DMS 273 treated with DMSO at 0.1 percent for 48 hours (cell line): ENCODE results near the gene PZP.

Source experiments
- DNase-seq: peaks from one replicate; lab custom pipeline; 2025; lab: John Stamatoyannopoulos, UW

The PZP gene

DNA sequence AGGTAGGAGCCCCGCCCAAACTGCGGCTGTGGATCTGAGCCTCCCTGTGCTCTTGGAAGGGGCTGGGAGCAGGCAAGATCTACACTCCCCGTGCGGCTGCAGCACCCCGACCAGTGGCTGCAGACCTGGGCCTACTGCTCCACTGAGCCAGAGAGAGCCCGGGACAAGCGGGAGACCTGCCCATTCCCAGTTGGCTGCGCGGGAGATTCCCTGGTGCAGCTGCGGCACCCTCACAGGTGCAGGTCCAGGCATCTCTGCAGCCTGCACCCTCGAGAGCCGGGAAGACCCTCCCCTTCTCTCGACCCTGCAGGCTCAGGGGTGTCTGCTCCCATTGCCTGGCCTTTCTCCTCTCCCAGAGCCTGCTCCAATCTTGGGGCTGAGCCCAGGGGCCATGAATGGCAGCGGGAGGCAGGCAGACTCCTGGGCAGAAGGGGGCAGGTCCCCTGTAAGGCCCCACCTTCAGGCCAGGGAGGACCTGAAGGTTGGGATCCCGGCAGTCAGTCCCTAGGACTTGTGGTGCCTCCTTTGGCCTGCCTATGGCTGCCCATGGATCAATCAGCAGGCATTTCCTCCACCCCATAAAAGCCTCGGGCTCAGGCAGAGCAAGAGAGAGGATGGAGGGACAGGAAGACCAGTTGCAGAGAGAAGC, 83.7 kb downstream of the PZP start:
- DNase-seq: no peak

DNA sequence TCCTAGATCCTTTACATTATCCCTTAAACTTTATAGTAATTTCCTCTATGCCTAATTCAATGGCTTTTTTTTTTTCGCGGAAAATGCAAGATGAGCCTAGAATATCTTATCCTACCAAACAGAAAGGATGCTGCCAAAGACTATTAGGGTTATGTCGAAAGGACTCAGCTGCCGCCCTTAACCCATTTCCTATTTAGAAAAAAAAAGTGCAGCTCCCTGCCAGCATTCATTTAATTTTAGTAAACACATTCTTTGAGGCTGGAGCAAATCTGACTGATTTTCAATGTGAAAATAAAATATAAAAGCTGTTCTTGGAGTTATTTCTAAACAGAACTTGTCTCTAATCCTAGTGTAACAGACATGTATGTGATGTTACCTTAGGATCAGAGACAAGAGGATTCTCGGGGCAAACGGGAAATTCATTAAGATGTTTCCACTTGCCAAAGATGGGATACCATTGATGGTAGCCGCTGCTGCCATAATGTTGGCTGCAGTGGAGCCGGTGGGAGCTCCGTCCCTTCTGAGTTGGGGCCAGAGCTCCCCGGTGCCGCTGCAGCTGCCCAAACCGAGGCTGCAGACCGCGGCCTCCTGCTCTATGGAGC, 84.3 kb downstream of the PZP start:
- no peak for DNase-seq

DNA sequence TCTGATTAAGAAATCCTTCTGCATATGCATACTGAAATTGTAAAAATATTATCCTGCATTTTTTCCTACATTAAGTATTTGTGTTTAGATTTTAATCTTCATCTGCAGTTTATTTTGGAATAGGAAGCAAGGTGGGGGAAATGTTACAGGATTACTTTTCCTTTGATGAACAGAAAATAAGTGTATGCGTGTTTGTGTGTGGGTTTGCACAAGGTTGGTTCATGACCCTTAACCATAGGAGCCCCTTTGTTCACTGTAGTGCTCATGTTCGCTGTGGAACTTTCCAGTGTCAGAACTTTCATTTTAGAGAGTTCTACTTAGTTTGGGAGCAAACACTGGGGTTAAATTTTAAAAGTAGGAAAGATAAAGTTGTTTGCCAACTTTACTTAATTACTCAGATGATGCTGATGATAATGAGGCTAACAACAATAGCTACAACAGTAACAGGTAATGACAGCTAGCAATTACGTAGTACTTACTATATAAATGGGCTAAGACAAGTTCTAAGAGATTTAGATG, 86.0 kb downstream of the PZP start:
- DNase-seq: no peak

DNA sequence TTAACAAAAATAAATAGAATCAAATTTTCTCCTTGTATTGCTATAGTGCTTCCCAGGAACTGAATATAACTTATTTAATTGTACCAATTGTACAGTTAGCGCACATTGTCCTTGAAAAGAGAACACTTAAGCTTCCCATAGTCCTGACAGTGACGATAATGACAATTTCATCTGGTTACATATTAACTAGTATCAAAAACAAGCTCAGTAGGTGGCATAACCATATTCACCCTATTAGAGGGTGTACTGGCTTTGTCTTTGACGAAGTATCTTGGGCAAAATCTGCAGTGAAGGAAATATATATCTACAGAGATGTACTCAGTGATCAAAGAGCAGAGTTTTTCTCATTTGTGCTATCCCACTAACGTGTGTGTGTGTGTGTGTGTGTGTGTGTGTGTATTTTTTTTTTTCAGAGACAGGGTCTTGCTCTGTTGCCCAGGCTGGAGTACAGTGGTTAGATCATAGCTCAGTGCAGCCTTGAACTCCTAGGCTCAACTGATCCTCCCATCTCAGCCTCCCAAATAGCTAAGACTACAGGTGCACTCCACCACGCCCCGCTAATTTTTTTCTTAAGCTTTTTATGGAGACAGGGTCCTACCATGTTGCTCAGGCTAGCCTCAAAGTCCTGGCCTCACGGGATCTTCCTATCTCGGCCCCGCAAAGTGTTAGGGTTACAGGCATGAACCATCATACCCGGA, 87.6 kb downstream of the PZP start:
- no peak for DNase-seq

DNA sequence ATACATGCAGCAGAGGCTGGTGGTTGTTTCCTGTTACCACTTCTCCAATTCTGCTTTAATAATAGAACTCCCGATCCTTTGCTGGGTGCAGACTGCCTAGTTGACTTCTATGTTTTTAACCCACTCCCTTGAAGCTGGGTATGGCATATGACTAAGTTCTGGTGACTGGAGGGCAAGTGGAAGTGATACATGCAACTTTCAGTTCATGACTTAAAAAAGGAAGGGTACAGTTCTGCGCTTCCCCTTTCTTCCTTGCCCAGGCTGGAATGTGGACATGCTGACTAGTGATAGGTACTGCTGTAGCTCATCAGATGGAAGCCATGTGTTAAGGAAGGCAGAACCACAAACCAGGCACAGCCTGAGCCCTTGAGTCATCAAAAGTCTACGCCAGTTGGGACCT, 90.0 kb downstream of the PZP start:
- DNase-seq: no peak

DNA sequence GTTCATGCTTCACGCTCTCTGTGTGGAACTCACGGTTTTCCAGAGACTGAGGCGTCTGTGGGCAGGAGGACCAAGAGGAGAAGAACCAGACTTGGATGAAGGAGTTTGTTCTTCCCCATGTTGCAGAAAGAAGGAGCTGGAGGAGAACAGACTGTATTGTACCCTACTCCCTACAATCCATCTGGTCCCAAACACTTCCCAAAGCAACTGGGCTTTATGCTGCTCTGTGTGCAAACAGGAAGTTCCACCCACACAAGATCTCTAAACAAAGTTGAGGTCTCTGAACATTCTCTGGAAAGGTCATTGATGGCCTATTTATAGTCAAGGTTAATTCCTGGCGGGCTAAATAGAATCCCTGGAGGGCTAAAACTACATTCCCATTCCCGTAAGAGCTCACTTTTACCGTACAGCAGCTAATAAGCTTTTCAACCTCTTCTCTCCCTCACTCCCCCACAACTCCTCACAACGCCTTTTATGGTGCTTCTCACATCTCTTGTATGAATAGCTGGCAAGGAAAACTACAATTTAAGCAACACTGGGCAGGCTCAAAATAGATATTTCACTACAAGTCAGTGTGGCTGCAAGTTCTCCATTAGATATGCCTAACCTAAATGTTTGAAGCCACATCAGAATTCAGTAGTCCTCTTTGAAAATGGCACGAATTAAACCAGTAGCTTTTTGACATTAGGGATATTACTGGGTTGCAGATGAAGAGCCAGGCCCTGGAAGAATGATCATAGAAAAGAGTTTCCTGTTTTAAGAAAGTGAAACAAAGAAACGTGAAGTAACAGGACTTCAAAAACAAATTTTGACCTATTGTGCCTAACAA, 92.2 kb downstream of the PZP start, which contains the start of gene A2M:
Gene A2M (minus strand): TSS at position 189 of the 829 bp plus-strand sequence. CDS start 70 bp downstream, at position 119.
- no peak for DNase-seq

GRCh38 chr12:9114946-9115345, 93.2 kb downstream of the PZP start:
- no peak for DNase-seq

DNA sequence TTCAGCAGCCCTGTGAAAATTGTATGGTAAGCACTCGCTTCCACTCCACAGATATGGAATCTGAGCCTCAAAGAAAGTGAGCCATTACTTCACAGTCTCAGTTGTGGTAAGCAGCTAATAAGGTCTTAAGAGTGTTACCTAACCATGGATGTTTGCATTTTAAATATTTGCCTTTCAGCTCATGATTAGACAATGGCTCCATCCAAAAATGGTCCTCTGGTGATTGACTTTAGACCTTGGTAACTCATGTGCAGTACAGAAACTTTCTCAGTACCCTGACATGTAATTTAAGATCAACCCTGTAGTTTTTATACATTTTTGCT, 94.2 kb downstream of the PZP start:
- no peak for DNase-seq

DNA sequence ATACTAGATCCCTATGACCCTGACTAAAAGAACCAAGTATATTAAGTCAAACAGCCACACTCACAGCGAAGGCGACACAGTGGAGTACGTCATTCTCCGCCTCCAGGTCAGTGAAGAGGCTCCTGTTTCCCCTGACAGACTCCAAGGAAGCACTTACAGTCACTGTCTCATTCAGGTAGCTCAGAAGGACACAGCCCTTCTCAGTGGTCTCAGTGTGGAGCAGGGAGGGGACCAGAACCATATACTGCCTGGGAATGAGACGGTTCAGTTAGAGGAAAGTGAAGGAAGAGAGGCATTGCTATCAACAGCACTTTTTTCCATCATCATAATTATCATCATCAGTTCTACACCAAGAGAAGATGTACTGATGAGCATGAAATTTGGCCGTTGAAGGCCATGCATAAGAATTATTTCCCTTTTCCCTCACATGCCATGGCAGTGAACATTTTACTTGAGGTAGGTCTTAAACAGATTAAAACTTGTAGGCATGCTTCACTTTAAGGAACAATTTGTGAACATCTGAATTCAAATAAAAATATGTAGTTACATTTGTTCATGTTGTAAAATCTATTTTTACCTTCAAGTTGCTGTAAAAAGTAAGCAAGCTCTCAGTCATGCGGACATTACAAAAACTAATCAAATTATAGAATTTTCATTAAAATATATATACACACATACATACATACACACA, 94.8 kb downstream of the PZP start:
- DNase-seq: no peak

DNA sequence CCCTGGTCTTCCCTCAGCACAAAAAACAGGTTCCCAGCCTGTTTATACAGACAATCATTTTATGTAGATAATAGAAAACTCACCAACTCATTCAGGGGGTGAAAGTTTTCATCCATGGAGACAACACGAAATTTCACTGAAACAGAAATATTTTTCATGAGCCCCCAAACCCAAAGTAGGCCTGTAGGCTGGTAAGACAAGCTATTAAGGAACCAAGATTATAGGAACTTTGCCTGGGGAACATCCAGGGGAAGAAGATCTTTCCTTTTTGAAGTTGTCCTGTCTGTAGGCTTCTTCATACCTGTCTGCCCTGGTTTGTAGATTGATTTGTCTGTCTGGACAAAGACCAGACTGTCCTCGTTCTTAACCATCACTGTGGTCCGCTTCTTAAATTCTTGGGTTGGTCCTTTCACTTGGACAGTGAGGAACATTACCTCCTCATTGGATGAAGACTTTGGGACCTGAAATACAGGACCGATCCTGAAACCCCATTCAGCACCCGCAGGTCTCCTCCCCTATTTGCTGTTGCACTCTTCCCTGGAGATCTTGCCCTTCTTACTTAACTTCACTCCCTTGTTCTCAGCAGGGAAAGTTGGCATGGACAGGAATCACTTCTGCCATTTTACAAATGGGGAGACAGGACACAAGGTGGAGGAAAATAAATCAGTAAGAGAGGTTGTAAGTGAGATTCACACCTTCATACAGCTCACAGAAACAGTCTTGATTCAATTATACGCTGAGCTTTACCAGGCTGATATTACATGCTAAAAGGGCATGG, 95.9 kb downstream of the PZP start:
- DNase-seq: no peak

GRCh38 chr12:9111525-9111924, 96.7 kb downstream of the PZP start:
- no peak for DNase-seq

- no peak for DNase-seq
Observed at GRCh38 chr12:9109737-9110491, 98.3 kb downstream of the PZP start.

DNA sequence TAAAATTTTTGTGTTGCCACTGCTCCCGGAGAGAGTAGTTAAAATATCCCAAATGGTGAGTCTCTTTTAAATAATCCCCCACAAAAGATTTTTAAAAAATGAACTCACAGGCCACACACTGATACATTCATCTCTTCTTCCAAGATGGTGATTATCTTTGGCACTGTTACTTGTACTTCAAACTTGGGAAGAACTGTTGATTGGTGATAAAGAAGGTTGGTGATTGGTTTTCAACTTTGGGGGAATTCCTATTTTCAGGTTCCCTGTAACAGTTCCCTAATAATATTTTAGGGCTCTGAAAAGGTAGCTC, 99.0 kb downstream of the PZP start:
- DNase-seq: no peak

GRCh38 chr12:9108504-9109212, 99.5 kb downstream of the PZP start:
- no peak for DNase-seq

- DNase-seq: no peak
Observed at GRCh38 chr12:9107542-9107873, 100.7 kb downstream of the PZP start.

DNA sequence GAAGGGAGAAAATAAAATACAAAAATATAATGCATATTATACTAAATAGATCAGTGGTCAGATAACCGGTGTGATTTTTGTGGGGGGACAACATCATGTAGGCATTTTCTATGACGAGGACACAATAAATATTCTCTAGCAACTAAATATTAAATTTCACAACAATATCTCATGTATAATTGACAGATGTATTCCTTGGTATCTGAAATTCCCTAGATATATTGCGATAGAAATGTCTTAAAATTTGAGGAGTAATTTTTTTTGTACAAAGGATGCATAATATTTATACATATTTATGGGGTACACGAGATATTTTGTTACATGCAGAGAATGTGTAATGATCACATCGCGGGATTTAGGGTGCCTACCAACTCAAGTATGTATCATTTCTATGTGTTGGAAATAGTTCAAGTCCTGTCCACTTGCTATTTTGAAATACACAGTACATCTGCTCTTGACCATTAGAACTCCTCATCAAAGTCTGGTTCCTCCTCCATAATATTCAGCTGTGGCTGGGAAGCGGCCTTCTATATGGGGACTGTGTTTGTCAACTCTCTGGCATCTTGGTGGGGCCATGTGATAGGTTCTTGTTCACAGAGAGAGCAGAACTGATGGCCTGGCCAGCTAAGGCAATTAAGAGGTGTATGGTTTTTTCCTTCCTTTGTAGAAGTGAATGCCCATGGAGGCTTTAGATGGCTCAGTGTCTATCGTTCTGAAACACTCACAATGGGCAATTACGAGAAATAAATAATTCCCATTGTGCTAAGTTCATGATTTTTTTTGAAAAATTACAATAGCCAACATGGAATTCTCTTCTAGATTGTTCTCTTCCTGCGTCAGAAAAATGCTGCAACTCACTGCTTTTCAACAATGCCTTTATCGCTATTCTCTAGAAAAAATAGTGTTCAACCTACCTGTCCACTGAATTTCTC, 101.3 kb downstream of the PZP start:
- no peak for DNase-seq

- no peak for DNase-seq
Observed at GRCh38 chr12:9106067-9106466, 102.1 kb downstream of the PZP start.

GRCh38 chr12:9104767-9105423, 103.3 kb downstream of the PZP start:
- no peak for DNase-seq
